Effector CD8-positive, alpha-beta T cell (primary cell): ENCODE data around the gene NNT.
"Not testable (repeated sequence)": the region's sequence is repeated elsewhere in the genome, so short reads cannot be mapped to it uniquely, and the experiment has no call there.

Experiments used
- DNase-seq: peaks from one replicate; lab custom pipeline; 2025; lab: John Stamatoyannopoulos, UW

The NNT gene

GRCh38 chr5:43704243-43704642 lies 101.3 kb downstream of the NNT start:
- DNase-seq, result no peak

GRCh38 chr5:43706576-43706975 lies 103.6 kb downstream of the NNT start:
- DNase-seq, result not testable (repeated sequence)

- no peak for DNase-seq
Observed at GRCh38 chr5:43711496-43711895, 108.5 kb downstream of the NNT start.

- no peak for DNase-seq
Observed at GRCh38 chr5:43712081-43712480, 109.1 kb downstream of the NNT start.

- DNase-seq, result not testable (repeated sequence)
Observed at GRCh38 chr5:43719783-43720182, 116.8 kb downstream of the NNT start.

GRCh38 chr5:43728581-43728980 lies 125.6 kb downstream of the NNT start:
- DNase-seq, result no peak

- DNase-seq, result no peak
Observed at GRCh38 chr5:43729846-43730478, 127.0 kb downstream of the NNT start.

- no peak for DNase-seq
Observed at GRCh38 chr5:43730832-43731342, 127.9 kb downstream of the NNT start.

- DNase-seq, result no peak
Observed at GRCh38 chr5:43731573-43731972, 128.6 kb downstream of the NNT start.

- not testable (repeated sequence) for DNase-seq
Observed at GRCh38 chr5:43745923-43746548, 143.1 kb downstream of the NNT start.

GRCh38 chr5:43750809-43751208 lies 147.8 kb downstream of the NNT start:
- DNase-seq, result no peak

GRCh38 chr5:43753069-43753468 lies 150.1 kb downstream of the NNT start:
- DNase-seq, result no peak
